ENCODE measurements around the gene POLE3. TPM values are rescaled to one million over a fixed set of nuclear protein-coding genes. Genes with fewer than 3 reads are reported as not detected.

POLE3 gene
- total RNA-seq = 26.4 and 38.2 TPM in 2 replicates

GRCh38 chr9:113410207-113410864 is at the start of gene POLE3, which contains the start of gene C9orf43:
Gene POLE3, minus strand, starts transcription at chr9:113410675. Its CDS starts 382 bp downstream, at chr9:113410293.
Gene C9orf43, plus strand, starts transcription at chr9:113410747. Its CDS starts 2,747 bp downstream, at chr9:113413494.

GRCh38 chr9:113401027-113401792 is 9.3 kb downstream of the POLE3 start, which contains the start of gene ALAD:
Gene ALAD, minus strand, starts transcription at chr9:113401284. Its CDS starts 7,725 bp downstream, at chr9:113393559.

GRCh38 chr9:113376634-113377567 is 33.6 kb downstream of the POLE3 start, which contains the start of gene HDHD3:
Gene HDHD3, minus strand, starts transcription at chr9:113376986. Its CDS starts 2,632 bp downstream, at chr9:113374354.

Other genes with a start within 250 kb of the POLE3 start
- 16.1 and 16.5 TPM in 2 replicates for gene FKBP15, start 189.4 kb downstream of the POLE3 start, total RNA-seq
- 12.6 and 13.2 TPM in 2 replicates for gene SLC31A1, start 189.1 kb downstream of the POLE3 start, total RNA-seq
- gene CDC26, start 135.1 kb downstream of the POLE3 start, total RNA-seq = 33.2 and 41.1 TPM in 2 replicates
- gene PRPF4, start 135.0 kb downstream of the POLE3 start, total RNA-seq = 14.8 and 21.7 TPM in 2 replicates
- not detected in 2 replicates for gene RNF183, start 107.3 kb downstream of the POLE3 start, total RNA-seq
- gene WDR31, start 70.4 kb downstream of the POLE3 start, total RNA-seq = 0.52 and 0.54 TPM in 2 replicates
- gene BSPRY, start 61.1 kb downstream of the POLE3 start, total RNA-seq = not detected in 2 replicates
- gene HDHD3, start 33.7 kb downstream of the POLE3 start, total RNA-seq = 7.0 and 8.1 TPM in 2 replicates
- 11.8 and 12.1 TPM in 2 replicates for gene ALAD, start 9.4 kb downstream of the POLE3 start, total RNA-seq
- gene C9orf43, start 72 bp upstream of the POLE3 start, total RNA-seq = 0.34 and 0.43 TPM in 2 replicates
- gene RGS3, start 53.1 kb upstream of the POLE3 start, total RNA-seq = 146 and 222 TPM in 2 replicates

All from dermis lymphatic vessel endothelial cell (primary cell).